Midbrain (tissue), 1 donor: ENCODE measurements around the gene LRRC47.
"Not testable (repeated sequence)": the region's sequence is repeated elsewhere in the genome, so short reads cannot be mapped to it uniquely, and the experiment has no call there.

Experiments used
- DNase-seq: peaks from one replicate; lab custom pipeline; 2025; lab: John Stamatoyannopoulos, UW

LRRC47 gene

GRCh38 chr1:3814771-3815561 is 18.7 kb upstream of the LRRC47 start:
- no peak for DNase-seq

GRCh38 chr1:3814065-3814464 is 17.8 kb upstream of the LRRC47 start:
- DNase-seq = no peak

DNA sequence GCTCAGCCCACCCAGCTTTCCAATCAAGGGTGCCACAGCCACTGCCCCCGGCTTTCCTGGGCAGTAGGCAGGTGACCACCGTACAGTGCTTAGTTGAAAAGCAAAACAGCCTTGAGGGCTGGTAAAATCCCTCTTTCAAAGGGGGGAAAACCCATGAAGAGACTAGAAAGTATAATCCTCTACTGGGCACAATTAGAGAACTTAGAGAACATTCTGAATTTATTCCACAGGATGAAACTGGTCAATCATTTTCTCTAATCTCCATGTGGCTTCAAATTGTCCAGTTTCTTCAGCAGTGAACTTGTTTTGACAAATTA is 15.3 kb upstream of the LRRC47 start:
- DNase-seq = no peak

GRCh38 chr1:3810149-3810761 is 14.0 kb upstream of the LRRC47 start:
- DNase-seq = not testable (repeated sequence)

- DNase-seq = no peak
These were observed 13.4 kb upstream of the LRRC47 start for GRCh38 chr1:3809680-3810079.

- no peak for DNase-seq
These were observed 11.5 kb upstream of the LRRC47 start for GRCh38 chr1:3807769-3808168.

DNA sequence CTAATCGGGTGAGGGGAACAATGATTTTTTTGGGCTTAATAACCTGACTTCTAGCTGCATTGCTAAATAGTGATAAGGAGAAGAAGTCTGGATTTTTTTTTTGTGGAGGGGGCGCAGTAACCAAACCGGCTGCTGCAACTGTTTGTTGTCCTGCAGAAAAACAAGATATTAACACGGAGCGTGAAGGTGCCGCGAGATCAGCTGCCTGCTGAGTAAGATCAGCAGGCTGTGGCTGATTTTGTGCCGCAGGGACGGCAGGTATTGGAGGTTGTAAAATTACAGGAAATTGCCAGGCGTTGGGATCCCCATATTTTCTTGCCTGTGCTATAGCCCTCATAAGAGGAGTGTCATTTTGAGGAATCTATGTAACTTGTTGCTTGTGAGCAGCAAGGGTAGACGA is 8.7 kb upstream of the LRRC47 start:
- DNase-seq = no peak

GRCh38 chr1:3804627-3804944 is 8.3 kb upstream of the LRRC47 start:
- DNase-seq = not testable (repeated sequence)

DNA sequence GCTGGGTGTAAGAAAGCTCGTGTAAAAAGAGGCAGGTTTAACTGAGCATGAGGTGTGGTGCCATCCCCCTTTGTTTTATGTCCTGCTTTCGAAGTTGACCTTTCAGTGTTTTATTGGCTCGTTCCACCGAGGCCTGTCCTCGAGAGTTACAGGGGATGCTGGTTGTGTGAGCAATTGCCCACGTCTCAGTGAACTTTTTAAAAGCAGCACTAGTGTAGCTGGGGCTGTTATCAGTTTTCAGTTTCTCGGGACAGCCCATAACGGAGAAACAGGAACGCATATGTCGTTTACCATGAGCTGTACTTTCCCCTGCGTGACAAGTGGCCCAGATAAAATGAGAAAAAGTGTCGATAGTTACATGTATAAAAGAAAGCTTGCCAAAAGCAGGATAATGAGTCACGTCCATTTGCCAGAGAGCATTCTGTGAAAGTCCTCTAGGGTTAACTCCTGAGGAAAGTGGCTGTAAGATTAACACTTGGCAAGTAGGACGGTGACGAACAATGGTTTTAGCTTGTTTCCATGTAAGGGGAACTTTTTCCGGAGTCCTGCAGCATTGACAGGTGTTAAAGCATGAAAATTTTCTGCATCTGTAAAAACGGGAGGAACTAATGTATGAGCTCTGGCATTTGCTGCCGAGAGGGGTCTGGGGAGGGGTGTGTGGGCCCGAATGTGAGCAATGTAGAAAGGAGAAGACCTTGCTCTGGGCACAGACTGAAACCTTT is 7.8 kb upstream of the LRRC47 start:
- DNase-seq = no peak

- not testable (repeated sequence) for DNase-seq
These were observed 4.5 kb upstream of the LRRC47 start for GRCh38 chr1:3800795-3801194.

DNA sequence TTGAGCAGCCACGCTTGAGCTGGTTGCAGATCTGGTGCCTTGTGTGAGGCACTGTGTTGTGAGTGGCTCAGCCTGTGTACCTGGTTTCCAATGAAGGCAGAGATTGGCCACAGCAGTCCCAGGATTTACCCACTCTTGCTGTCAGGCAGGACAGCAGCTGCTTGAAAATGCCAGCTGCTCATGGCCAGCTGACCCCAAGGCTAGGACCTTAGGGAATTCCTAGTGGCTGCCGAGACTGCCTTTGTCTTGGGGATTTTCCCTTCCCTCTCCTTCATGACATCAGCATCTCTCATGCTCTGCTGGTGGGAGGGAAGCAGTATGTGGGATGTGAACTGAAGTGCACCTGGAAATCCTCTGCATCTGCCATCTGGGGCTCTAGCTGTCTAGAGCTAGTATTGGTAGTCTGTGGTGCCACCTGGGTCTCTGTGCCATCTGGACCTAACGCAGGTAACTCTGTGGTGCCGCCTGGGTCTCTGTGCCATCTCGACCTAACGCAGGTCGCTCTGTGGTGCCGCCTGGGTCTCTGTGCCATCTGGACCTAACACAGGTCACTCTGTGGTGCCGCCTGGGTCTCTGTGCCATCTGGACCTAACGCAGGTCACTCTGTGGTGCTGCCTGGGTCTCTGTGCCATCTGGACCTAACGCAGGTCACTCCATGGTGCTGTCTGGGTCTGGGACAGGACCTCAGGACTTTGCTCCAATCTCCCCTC is 3.8 kb upstream of the LRRC47 start:
- no peak for DNase-seq

GRCh38 chr1:3795453-3796214 is 664 bp downstream of the LRRC47 start:
- DNase-seq = no peak

DNA sequence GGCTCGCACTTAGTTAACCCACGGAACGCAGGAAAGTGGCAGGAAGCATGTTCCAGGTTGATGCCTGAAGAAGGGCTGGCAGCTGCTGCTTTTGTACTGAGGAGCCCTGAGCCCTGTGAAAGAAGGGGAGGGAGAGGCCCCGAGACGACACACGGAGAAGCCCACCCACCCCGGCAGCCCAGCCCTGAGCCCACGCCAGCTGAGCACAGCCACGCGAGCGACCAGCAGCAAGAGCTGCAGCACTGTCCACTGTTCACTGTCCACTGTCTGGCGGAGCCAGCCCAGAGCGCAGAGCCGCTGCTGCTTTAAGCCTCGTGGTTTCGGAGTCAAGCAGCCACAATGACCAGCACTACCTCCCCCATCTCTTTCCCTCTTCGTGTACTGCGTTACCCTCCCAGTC is 5.3 kb downstream of the LRRC47 start:
- DNase-seq = no peak

- no peak for DNase-seq
These were observed 5.8 kb downstream of the LRRC47 start for GRCh38 chr1:3790500-3790923.

DNA sequence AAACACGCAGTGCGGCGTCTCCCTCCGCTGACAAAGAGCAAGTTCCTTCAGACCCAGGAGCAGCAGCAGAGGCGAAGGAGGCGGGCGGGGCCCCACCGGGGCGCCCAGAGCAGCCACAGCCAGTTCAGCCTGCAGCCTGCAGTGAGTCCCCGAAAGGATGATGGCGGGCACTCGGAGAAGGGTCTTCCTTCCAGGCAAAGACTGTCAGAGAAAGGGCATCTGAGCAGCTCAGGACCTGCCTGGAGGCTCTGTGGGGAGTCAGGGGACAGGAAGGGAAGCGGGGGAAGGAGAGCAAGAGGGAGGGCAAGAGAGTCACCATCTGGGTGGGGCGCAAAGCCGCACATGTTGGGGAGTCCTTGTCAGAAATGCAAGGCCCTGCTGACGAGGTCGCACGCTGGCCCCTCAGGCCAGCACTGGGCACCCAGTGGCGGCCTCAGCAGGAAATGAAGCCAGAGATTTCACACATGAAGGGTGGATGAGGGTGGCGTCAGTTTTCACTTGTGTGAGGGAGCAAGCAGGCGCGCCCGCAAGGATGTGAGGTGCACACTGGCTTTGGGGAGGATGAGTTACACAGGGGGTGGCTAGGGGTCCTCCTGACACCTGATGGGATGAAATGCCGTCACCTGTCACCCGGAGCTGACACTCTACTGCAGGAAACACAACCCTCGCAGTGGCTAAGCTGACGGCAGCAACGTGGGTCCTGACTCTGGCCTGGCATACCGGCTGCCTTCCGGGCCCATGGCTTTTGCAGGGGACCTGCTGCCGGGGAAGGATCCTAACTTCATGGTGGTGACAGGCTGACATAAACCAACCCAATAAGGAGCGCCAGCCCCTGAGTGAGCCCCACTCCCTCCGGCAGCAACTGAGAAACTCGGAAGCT is 6.6 kb downstream of the LRRC47 start:
- DNase-seq = no peak

DNA sequence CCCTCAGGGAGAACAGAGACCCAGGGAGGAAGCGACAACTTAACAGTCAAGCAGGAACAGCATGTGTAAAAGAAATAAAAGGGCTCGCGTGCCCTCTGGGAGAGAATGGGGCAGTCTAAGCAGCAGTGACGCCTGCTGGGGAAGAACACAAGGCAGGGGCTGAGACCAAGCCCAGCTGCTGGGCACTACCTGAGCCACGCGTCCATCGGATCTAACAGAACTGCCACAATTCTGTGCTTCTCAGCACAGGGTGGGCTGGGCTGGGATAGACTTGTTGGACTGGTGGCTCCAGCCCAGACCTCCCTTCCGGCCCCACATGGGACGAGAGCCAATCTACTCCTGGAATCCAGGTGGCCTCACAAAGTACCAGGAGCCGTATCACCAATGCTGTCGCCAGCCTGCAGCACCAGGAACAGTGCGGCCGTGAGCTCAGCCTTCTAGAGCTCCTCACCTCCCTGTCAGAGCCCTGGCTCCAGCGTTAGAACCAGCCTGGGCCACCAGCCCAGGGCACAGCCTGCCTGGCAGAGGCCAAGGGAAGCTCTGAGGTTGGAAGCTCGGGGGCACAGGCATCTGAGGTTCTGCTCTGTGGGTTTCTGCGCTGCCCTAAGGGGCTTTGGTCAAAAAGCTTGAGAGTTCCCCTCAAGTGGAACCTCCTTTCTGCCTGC is 7.4 kb downstream of the LRRC47 start:
- no peak for DNase-seq

DNA sequence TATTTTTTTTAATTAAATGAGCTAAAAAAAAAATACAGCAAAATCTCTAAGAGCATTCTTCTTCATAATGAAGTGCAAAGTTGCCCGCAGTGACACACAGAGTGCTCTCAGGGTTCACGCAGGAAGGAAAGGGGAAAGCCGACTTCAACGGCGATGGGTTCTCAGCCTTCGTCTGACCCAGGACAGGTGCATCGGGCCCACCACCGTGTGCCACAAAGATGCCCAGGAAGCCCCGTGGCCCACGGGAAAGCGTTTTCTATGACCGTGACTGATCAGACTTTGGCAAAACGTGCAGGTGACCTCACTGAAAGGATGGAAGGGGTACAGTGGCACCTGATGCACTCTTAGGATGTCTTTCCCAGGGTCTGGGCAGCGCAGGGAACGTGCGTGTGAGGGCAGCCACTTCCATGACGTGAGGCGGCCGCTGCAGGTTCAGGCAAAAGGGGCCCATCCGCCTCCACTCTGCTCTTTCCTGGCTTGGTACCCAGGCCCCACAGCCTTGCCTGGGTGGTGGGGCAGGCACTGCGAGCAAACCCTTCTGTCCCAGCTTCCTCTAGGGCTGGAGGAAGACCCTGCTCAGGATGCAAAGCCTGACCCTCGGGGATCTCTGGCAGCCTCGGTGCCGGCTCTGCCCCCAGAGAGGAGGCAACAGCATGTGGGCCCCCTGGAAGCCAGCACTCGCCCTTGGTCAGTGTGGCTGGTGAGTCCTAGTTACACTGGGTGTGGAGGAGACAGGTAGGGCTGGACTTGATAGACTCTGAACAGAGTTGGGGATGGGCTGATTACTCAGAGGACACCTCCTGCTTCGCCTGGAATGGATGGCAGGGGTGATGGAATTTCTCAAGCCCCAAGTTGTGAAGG is 8.3 kb downstream of the LRRC47 start:
- DNase-seq = no peak

DNA sequence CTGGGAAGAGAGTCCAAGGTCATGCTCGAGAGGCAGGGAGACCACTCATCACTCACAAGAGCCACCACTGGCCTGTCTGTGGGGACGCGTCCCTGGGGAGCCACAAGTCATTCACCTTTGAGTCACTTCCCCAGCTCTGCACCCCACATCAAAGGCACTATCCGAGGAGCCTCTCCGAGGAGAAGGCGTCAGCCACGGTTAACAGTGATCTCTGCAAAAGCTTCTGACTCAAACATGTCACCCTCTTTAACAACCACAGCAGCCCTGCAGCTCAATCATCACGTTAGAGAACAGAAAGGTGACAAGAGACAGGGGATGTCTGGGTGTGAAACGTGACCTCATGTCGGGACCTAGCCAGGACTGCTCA is 9.0 kb downstream of the LRRC47 start:
- DNase-seq = no peak
